Measurements from ENCODE around the gene CTIF.

The CTIF gene

DNA sequence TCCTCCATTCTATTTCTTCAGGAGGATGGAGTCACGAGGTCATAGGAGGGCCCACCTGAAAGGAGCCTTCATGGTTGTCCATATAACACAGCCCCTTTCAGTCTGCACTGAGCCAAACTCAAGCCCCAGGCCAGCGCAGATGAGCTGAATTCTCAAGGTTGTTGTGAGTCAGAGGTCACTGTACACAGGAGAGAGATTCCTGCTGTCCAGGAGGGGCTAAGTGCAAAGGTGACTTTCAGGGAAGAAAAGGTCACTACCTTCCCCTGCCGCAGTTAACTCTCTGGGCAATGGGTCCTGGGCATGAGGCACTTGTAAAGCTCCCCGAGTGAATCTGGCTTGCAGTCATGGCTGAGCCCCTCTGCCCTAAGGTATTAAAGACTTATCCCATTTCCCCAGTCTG is 150.7 kb downstream of the CTIF start:
- no peak for DNase-seq

DNA sequence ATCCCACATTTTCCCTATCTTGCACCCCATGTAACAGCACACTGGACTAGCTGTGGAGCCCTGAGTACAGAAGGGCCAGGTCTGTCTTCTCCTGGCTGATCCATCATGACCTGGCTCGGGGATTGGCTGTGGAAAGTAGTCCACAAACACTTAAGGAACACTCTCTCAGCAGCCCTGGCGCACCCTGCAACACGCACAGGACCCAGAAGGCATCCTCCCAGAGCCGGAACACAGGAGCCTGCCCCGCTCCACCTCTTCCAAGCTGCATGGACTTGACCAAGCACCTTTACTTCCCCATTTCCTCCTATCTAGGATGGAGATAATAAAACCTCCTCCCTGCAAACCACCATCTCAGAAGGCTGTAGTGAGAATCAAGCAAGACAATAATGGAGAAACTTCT is 151.7 kb downstream of the CTIF start:
- DNase-seq = no peak

DNA sequence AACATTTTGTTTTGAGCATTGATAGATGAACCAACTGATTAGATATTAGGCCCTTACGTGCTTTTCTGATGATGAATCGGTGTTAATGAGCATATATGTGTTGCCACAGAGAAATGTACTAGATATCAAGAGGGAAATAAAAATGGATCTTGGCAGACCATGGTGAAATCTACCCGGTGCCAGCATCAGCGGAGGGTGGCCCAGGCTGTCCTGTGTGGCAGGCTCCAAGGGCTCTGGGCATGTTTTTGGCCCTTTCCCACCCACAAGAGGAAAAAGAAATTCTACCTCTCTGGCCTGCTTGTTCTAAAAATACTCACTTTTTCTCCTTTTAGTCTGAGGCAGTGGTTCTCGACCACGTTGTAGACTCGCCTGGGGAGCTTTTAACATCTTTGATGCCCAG is 154.2 kb downstream of the CTIF start:
- DNase-seq = no peak

DNA sequence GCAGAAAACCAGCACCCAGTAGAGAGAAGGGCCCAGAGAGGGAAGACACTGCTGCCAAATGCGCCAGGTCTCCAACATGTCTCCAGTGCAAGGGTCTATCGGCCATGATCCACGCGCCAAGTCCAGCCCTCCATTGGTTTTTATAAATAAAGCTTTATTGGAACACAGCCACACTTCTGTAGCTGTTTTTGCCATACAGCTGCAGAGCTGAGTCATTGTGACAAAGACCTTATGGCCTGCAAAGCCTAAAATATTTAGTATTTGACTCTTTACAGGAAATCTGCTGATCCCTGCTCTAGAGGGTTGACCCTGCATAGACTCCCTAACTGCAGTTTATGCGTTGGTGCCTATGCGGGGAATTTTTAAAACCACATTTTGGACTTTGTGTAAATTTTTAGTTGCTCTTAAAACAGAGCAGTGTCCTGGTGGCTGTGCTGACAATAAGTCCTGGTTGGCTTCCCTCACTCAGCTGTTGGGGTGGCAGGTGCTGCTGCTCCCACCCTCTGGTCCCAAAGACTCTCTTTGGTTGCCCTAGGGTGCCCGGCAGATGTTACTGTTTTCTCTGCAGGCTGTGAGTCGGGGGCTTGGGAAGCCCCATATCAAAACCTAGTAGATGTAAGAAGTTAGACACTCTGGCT is 154.9 kb downstream of the CTIF start:
- no peak for DNase-seq

DNA sequence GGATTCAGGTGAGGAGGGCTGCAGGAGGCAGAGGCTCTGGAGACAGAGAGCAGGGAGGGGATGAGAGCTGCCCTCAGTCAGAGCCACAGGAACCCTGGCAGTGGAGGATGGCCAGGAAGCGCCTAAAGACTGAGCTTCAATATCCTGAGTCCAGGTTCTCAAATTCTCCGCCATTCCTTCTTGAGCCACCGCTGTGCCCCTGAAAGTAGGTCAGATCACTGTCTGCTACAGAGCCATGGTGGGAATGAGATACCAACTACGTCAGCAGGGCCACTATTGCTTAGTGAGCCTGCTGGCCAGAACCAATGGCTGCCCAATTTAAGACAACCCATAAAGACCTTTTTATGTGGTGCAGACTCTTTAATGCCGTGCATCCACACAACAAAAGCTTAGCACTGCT is 155.5 kb downstream of the CTIF start:
- DNase-seq = no peak

DNA sequence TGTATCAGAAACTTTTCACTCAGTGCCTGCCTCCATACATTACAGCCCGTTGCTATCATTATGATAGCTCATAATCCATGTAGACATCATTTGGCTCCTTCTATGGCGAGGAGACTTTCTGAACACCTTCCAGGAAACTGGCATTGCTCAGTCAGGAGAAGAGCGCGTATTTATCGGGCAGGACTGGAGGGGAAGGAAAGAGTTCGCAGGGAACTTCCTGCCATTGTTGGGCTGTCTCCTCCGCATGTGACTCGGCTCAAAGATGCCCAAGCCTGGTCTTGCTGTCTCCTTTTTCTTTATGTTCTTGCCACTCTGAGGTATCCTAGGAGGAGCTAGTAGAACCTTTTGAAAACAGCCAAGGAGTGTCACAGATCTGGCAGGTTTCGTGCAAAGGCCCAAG is 156.8 kb downstream of the CTIF start:
- no peak for DNase-seq

DNA sequence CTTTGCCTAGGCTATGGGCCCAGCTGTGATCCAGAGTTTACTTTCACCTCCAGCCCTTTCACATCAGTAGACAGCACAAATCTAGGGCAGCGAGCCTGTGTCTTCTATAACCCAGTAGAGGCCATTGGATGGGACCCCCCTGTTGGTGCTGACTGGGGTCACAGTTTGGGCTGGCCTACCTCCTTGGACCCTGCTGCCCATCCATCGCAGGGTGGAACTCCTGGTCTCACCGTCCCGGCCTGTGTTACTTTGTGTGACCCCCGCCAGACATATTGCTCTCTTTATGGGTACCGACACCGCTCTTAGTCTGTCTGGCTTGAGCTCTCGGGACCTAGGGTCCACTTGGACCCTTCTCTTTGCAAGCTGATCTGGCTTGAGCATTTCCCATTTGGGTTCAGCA is 157.4 kb downstream of the CTIF start:
- no peak for DNase-seq

DNA sequence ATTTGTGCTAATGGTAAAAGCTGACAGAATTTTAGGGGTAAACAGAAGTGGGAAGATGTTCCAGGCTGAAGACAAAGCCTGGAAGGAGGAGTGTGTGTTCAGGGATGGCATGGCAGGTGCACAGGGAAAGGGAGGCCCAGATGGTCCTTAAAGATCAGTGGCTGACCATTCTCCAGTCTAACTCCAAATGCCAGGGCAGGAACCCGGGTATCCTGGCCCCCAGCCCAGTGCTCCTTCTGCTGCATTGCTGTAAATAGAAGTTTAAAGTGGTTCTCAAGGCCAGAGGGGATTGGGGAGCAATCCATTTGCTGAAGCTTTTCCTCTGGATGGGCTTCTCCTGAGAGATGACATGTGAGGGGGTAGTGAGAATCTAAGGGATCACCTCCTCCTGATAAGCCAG is 158.6 kb downstream of the CTIF start:
- no peak for DNase-seq

DNA sequence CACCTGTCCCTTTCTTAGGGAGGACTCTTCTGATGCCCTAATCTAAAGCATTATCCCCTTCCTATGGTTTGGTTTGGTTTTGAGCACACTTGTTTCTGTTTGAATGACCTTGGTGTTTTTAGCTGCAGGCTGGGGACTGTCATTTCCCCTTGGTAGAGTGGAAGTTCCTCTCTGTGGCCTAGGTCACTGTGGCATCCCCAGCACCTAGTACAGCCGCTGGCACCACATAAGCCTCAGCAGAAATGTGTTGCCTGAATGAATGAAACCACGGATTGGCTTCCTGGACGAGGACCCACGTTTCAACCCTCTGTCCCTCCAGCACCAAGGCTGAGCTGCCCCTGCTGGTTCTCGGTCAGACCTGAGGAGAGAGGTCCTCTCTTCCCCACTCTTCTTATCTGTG is 159.9 kb downstream of the CTIF start:
- DNase-seq = no peak

DNA sequence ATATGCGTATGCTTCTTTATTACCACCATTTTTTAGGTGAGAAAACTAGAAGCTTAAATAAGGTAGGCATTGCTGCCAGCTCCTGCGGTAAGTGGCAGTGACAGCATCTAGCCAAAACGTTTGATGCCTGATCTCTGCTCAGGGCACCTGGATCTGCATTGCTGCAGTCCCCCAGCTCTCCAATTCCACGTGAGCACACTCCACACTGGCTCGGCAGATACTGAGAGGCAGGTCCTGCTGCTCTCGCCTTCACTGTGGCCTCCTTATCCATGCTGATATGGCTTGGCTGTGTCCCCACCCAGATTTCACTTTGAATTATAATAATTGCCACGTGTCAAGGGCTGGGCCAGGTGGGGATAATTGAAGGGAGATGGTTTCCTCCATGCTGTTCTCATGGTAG is 160.9 kb downstream of the CTIF start:
- no peak for DNase-seq

DNA sequence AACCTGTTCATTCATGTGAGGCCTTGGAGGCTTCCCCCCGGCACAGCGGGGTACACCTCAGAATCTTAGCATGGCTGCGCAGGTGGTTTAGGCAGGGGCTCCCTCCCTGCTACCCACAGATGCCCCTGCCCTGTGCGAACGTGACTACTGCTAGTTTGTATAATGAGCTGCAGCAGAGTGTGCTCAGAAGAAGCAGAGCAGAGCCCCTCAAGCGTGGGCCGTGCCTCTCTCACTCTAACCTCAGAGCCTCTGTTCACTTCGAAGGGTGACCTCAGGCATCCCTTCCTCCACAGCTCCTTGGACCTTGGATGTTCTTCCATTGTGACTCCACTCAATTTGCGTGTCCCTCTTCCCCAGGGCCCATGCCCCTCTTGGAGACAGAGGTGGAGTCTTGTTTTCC is 161.6 kb downstream of the CTIF start:
- DNase-seq = no peak

DNA sequence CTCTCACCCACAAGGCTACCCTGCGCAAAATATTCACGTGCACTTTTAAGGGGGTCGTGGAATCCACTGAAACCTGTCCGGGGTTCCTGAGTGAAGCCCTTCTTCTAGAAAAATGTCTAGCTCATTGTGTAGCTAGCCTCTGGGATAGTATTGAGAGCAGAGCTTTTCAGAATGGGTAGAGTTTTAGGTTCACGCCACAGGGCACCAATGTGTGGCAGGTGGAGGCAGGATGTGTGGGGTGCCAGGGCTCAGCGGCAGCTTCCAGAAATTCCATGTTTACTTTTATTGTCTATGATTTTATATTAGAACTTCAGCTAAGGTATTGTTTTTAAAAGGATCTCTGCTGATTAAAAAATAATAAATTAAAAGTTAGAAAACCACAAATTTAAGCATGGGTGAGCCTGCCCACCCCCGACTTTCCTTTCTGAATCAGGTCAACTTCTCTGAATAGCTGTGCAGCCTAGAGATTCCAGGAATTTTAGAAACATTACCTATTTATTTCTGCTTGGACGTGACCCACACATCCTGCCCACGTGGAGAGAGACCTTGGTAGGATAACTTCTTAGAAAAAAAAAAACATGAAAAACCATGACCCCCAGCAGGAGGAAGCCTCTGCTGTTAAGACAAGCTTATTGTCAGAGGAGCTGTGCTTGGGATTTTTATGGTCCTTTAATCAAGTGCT is 163.7 kb downstream of the CTIF start:
- no peak for DNase-seq

DNA sequence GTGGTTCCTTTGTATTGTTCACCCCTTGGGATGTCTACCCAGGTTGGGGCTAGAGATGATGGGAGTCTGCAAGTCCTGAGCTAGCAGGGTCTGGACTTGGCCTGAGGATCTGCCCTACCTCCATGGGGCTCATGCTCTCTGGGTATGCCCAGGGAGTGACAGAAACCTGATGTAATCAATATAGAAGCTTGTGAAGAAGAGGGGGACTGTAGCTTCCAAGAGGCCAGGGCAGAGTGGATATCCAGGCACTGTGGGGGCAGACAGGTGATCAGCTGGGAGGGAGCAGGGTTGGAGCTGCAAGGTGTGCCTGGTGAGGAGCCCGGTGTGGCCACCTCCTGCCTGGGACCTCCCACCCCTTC is 164.2 kb downstream of the CTIF start:
- DNase-seq = no peak

DNA sequence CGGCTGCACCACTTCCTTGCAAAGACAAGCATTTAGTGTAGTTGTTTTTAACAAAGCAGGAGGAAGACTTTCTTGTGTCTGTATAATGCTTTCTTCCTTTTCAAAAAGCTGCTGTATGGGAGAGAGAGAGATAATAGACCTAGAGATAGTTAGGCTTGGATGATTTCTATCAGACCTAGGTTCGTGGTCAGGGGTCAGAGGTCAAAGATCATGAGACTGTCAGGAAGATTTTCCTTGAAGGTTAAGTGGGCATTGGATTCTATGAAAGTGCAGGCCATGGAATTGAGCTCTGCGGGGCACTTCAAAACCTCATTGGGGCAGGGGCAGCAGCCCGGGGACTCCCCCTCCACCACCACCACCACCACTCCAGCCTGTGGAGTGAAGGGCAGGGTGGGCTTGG is 164.6 kb downstream of the CTIF start:
- DNase-seq = no peak

DNA sequence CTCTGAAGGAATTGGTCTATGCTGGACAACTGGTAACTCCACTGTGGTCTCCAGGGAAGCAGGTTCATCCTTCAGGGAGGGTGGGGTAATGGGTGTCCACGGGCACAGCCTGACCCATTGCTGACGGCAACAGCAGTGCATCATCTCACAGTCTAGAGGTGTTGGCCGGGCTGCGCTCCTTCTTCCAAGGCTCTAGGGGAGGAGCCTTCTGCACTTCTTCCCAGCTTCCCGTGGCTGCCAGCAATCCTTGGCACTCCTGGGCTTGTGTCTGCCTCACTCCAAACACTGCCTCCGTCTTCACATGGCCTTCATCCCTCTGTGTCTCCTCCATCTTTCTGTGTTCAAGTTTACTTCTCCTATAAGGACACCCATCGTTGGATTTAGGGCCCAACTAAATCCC is 166.2 kb downstream of the CTIF start:
- DNase-seq = no peak

DNA sequence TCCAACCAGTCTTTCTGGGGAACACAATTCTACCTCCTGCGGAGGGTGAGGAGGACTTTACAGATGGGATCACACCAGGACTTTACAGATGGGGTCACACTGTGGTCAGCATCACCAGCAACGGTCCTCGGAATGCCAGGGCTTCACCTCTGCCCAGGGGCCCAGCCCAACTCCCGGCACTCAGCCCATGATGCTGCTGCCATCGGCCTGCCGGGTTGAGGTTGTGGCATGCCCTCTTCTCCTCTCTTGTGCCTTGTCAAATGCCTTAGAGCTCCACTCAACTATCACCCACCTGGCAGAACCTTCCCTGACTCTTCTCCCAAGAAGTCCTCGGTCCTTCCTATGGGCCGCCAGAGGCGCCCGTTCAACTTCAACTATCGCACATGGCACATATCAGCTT is 166.7 kb downstream of the CTIF start:
- no peak for DNase-seq

DNA sequence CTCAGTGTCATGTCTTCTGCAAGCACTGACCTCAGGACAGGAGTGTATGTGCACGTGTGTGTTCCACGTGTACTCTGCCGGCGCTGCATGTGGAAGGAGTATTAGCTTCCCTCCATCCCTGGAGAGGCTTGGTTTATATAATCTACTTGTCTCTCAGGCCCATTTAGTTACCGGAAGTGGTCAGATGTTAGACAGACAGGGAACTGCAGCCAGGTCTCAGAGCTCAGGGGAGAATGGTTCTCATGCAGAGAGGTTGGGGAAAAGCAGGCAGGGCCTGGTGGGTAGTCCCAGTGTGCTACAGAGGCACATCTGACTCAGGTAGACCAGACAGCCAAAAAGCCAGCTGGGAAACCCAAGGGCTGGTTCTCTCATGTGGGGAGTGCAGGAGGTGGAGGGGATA is 167.9 kb downstream of the CTIF start:
- DNase-seq = no peak

DNA sequence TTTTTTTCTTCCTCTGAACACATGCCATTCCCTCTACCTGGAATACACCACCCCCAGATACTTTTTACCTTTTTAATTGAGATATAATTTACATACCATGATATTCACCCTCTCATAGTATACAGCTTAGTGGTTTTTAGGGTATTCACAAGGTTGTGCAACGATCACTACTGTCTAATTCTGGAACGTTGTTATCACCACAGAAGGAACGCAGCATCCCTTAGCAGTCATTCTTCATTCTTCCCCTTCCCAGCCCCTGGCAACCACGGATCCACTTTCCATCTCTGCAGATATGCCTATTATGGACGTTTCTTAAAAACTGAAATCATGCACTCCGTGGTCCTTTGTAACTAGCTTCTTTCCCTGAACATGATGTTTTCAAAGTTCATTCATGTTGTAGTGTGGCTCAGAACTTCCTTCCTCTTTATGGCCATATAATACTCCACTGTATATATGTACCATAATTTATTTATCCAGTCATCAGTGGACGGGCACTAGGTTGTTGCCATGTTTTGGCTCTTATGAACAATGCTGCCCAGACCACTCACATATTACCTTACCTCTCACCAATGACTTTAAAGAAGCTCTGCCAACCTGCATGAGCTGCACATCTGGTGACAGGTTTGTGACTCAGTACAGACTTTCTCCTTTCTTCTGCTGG is 168.9 kb downstream of the CTIF start:
- DNase-seq = no peak

DNA sequence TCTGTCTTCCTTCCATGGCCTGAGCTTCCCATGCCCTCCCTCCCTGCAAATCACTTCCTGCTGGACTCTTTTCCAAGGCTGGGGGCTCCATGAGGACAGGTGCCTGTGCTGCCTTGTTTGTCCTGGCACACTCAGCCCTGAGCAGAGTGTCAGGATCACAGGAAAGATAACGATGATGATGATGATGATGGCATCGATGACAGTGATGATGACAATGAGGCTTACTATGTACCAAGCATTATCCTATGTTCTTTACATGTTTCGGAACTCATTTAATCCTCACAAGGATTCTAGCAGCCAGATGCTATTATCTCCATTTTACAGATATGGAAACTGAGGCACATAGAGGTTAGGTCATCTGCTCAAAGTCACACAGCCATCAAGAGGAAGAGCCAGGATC is 170.0 kb downstream of the CTIF start:
- DNase-seq = no peak

DNA sequence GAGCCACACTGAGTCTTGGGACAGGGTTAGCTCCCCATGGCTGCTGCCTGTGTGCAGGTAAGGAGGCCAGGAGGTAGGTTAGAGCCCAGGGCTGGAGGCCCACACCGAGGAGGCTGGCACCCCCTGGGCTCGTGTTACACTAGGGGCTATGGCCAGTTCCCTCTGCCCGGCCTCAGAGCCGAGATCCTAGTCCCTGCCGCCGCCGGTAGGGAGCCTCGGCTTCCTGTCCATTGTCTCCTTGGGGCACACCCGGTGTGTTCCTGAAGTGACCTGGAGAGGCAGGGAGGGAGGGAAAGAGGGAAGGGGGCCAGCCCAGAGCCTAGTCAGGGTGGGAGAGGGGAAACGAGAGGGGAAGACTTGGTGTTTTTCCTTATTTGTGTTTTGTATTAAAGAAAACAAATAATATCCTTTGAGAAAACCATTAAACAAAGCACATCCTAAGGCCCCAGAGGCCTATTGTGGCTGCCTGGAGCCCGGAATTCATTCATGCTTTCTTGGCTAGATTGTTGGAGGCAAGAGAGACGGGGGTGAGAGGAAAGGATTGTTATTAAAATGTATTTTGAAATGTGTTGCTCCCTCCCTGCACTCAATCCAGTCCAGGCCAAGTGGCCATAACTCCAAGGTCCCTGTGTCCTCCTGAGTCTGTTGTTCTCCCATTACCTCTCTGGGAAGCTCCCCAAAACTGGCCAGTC is 170.7 kb downstream of the CTIF start:
- DNase-seq = no peak

DNA sequence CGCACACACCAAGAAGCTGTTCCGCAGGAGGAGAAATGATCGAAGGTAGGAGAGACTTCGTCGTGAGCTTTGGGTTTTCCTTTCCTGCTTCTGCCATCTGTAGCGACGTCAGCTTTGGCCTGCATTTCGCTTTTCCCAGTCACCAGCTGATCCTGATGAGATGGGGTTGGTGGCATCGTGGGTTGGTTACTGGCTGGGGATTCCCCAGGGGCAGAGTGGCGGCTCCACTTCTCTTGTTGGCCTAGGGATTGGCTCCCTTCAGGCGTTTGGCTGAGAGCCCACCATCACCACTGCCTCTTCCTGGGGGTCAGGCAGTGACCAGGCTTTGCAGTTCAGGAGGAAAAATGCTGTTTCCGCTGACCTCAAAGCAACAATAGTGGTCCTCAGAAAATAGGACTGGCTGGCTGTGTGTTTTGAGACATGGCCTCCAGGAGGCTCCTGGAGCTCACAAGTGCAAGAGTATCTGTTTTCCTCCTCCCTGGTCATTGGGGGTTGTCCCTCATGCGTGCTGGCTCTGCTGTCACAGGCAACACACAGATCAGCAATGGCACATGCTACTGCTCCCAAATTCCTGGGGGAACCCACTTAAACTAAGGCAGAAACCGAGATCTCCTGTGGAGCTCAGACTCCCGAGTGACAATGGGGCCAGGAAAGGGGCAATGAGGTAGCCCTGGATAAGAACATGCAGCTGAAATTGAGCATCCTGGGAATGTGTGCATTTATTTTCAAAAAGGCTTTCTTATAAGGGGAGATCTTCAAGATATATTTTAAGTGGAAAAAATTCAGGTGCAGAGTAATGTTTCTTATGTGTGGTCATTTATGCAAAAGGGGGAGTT is 173.0 kb downstream of the CTIF start:
- DNase-seq = no peak

DNA sequence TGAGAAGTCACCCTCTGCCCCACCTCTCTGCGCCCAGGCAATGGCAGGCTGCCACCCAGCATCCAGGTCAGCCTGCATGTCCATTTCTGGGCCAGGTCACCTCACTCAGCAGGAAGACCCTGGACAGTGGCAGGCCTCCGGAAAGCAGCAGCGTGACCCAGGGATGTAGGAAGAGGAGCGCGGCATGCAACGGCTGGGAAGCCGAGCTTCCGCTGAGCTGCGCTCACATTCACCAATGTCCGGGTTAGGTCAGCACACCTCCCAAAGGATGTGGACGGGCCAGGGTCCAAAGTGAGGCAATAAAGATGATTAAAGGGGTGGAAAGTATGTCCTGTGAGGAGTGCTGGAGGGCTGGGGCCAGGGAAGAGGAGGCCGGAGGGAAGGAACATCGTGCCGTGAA is 174.5 kb downstream of the CTIF start:
- DNase-seq = no peak

DNA sequence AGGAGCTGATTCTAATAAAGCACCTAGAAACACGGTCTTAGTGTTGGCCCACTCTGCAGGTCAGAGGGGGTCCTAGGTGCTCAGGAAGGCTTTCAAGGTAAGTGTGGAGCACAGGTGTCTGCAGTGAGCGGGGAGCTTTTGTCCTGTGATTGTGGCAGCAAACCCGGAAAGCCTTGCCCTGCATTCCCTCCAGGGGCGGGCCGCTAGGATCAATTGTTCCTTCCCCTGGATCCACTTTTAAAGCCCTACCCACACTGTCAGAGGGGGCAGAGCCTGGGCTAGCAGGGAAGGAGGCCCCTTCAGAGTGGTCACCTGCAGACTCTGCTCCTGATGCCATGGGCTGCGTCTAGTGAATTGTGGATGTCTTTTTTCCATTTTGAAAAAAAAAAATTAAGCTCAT is 176.0 kb downstream of the CTIF start:
- no peak for DNase-seq

Measured in GOT3 (cell line).